Panc1 (cell line): ENCODE data around the gene ENTPD6. TPM values are rescaled to one million over a fixed set of nuclear protein-coding genes. Genes with fewer than 3 reads are reported as not detected.

ENCODE experiments used
- ATAC-seq: fragments of 200-7000 bp; cut with Tn5 transposase; 2 replicates; pipeline ENCODE4 v1.9.1; 2020; ENCODE audit warnings: mild to moderate bottlenecking, moderate library complexity
- BruUV-seq: library from RNA; stranded (reverse); fragments of 400-500 nt; replicated peaks from 2 replicates; lab custom pipeline; 2021; lab: Mats Ljungman, UMichigan
- CTCF ChIA-PET: fragments of 300-600 bp; sonication (Branson Sonifier 250); formaldehyde crosslinking; loops from one replicate; lab custom pipeline; 2022; ENCODE audit warnings: antibody characterized with exemption; lab: Charles Lee
- POLR2A ChIA-PET: fragments of 300-600 bp; sonication (Branson Sonifier 250); formaldehyde crosslinking; loops from one replicate; lab custom pipeline; 2022; ENCODE audit warnings: antibody characterized with exemption; lab: Charles Lee
- DNase-seq: peaks from one replicate; pipeline ENCODE4 v3.0.0-alpha.2; 2010; ENCODE audit warnings: low read depth, low spot score
- H3K27ac ChIP-seq: 2 replicates; pipeline ENCODE4 v1.5.1; 2011; ENCODE audit warnings: mild to moderate bottlenecking, low read length, inconsistent platforms
- H3K27me3 ChIP-seq: fragments of 200-500 bp; sonication (Bioruptor generic); 2 replicates; pipeline ENCODE4 v1.6.0; 2014; ENCODE audit warnings: low read length, inconsistent platforms; ENCODE audit not compliant: control insufficient read depth, insufficient read depth
- H3K36me3 ChIP-seq: fragments of 200-500 bp; sonication (Bioruptor generic); 2 replicates; pipeline ENCODE4 v1.5.1; 2014; ENCODE audit warnings: inconsistent platforms, mild to moderate bottlenecking, low read length, moderate library complexity; ENCODE audit not compliant: control insufficient read depth, insufficient read depth
- H3K4me1 ChIP-seq: 2 replicates; pipeline ENCODE4 v1.5.1; 2011; ENCODE audit warnings: inconsistent platforms, mild to moderate bottlenecking, low read length, moderate library complexity; ENCODE audit not compliant: control insufficient read depth, insufficient read depth
- H3K4me3 ChIP-seq, 2 experiments: 2 replicates each; pipeline ENCODE4 v1.5.1; 2011 to 2012; ENCODE audit warnings: low read depth in 2 of 2, low read length in 2 of 2, mild to moderate bottlenecking in 2 of 2, inconsistent platforms in 1 of 2, moderate library complexity in 1 of 2
- H3K9me3 ChIP-seq: fragments of 200-500 bp; sonication (Bioruptor generic); 2 replicates; pipeline ENCODE4 v1.5.1; 2014; ENCODE audit warnings: low read depth, mild to moderate bottlenecking, inconsistent platforms, low read length, moderate library complexity; ENCODE audit not compliant: control insufficient read depth, insufficient read depth
- CTCF ChIP-seq: fragments of 450-650 bp; IDR thresholded peaks from 2 replicates; pipeline ENCODE4 v1.5.1; 2017; ENCODE audit warnings: mild to moderate bottlenecking
- POLR2AphosphoS5 ChIP-seq: IDR thresholded peaks from 2 replicates; pipeline ENCODE4 v1.6.1; 2012; ENCODE audit warnings: mild to moderate bottlenecking, low read depth, low read length, moderate library complexity
- REST ChIP-seq, 2 experiments: IDR thresholded peaks; 2 replicates each; pipeline ENCODE4 v1.6.1; 2011 to 2012; ENCODE audit warnings: low read depth in 2 of 2, control low read depth in 1 of 2, low read length in 1 of 2, mild to moderate bottlenecking in 1 of 2, moderate library complexity in 1 of 2; ENCODE audit not compliant: insufficient read depth in 1 of 2
- SIN3A ChIP-seq: IDR thresholded peaks from 2 replicates; pipeline ENCODE4 v1.6.1; 2012; ENCODE audit warnings: low read depth, mild to moderate bottlenecking, low read length, moderate library complexity, borderline replicate concordance; ENCODE audit not compliant: insufficient read depth
- TCF7L2 ChIP-seq: IDR thresholded peaks from 2 replicates; pipeline ENCODE4 v1.6.1; 2011; ENCODE audit warnings: mild to moderate bottlenecking, low read depth, low read length, inconsistent platforms
- in situ Hi-C: cut with HindIII; loops from 2 replicates; pipeline ENCODE4 v1.10.0; 2016; ENCODE audit warnings: low sequenced_read_pairs, low pct_unique_long_range_greater_than_20kb
- intact Hi-C: fragments of 100-400 bp; cut with micrococcal nuclease; formaldehyde crosslinking; loops from one replicate; pipeline ENCODE4 v1.10.0; 2022; ENCODE audit not compliant: unreplicated experiment
- total RNA-seq: library from RNA; stranded (reverse); gene quantifications from one replicate; pipeline ENCODE4 v1.2.1, GENCODE V29; 2021; ENCODE audit not compliant: unreplicated experiment

Gene ENTPD6
- total RNA-seq, 1 experiment from 2014 or later, result 108 TPM

GRCh38 chr20:25220810-25221591 lies 25.5 kb downstream of the ENTPD6 start:
- Histone ChIP-seq H3K27ac (peak overlapping the region; percentile 75), H3K4me3 (no peak overlapping the region), H3K27me3 (no peaks in the 10 kb centered on the region), H3K4me1 (peaks cover 36% of the 10 kb centered on the region), H3K36me3 (peaks cover 4% of the 10 kb centered on the region; the same call in 1 of the 2 replicates), H3K9me3 (no peaks in the 10 kb centered on the region)
- TF ChIP-seq CTCF (no peak), POLR2AphosphoS5 (no peak), SIN3A (no peak), TCF7L2 (no peak), REST (IDR thresholded peaks at IDR 0.05; ENCODE audit: insufficient read depth in 1 of 2, low read depth in 2 of 2, low read length in 1 of 2) (no peak)
- no peak for DNase-seq
- no TSS peak for BruUV-seq
- in situ Hi-C loops (no loop called here), intact Hi-C loops (no loop called here)
- POLR2A ChIA-PET, result interaction anchor here (0.6 kb wide), 1 partner anchor 235 kb away, joined by 4 read pairs; no protein-coding TSS in a partner anchor
- CTCF ChIA-PET, result no interaction called here
- no peak for ATAC-seq

- H3K36me3 ChIP-seq, result peaks cover 1% of the 10 kb centered on the region; the same call in 1 of the 2 replicates
- ChIA-PET POLR2A (interaction anchor here (0.6 kb wide), 2 partner anchors 113 to 234 kb away, joined by 3 to 4 read pairs; no protein-coding TSS in a partner anchor), CTCF (interaction anchor here (1.8 kb wide), 1 partner anchor 24 kb away, joined by 5 read pairs; no protein-coding TSS in a partner anchor)
- no peak for TF ChIP-seq CTCF
- H3K4me1 ChIP-seq, result peaks cover 44% of the 10 kb centered on the region
- ATAC-seq (no peak), DNase-seq (no peak)
- intact Hi-C loops, result no loop called here
- no peak overlapping the region for H3K4me3 ChIP-seq
- H3K27ac ChIP-seq, result peak overlapping the region; percentile 75
- H3K27me3 ChIP-seq, result no peaks in the 10 kb centered on the region
- in situ Hi-C loops, result no loop called here
- H3K9me3 ChIP-seq, result no peaks in the 10 kb centered on the region
- BruUV-seq, result no TSS peak
Observed at GRCh38 chr20:25221592-25222460, 26.3 kb downstream of the ENTPD6 start.
